MM.1S (cell line): Measurements from ENCODE around the gene IFNK.

Experiments
- CTCF ChIP-seq: fragments of 300-600 bp; sonication (generic); IDR thresholded peaks from 2 replicates; pipeline ENCODE4 v1.5.1; 2016; ENCODE audit warnings: antibody characterized with exemption, low read length, mixed read lengths
- EZH2 ChIP-seq: fragments of 300-600 bp; sonication (generic); optimal IDR thresholded peaks from 2 replicates; pipeline ENCODE3; 2017; ENCODE audit warnings: low read depth, mild to moderate bottlenecking, antibody characterized with exemption, low read length, mixed read lengths
- EZH2phosphoT487 ChIP-seq: fragments of 300-600 bp; sonication (generic); IDR thresholded peaks from 2 replicates; pipeline ENCODE4 v1.6.1; 2018; ENCODE audit warnings: antibody characterized with exemption, low read length

- TF ChIP-seq CTCF (no peak), EZH2 (no peak), EZH2phosphoT487 (no peak)
Observed at GRCh38 chr9:27569406-27569805, 45.3 kb downstream of the IFNK start.
